ENCODE data around the gene AKR1B1.
"Not testable (repeated sequence)": the region's sequence is repeated elsewhere in the genome, so short reads cannot be mapped to it uniquely, and the experiment has no call there.

The AKR1B1 gene

DNA sequence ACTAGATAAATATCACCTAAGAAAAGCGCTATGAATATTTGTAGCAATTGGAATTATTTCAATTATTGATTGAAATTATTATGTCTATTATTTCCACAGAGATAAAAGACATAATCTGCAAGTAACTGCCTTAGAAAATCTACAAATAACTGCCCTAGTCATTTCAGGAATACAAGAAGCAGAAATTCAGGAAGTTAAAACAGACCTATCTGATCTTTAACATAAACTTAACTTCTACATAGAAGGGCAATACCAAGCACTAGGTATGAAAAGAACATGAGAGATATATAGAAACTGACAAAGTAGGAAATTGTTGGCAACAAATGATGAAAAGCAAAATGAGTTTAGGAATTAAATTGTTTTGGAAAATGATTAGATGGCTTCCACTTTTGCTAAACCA is 36.6 kb upstream of the AKR1B1 start:
- no peaks in the 10 kb centered on the region for H3K9me3 ChIP-seq (ENCODE audit: insufficient read depth, low read length)
- no peaks in the 10 kb centered on the region for H3K27me3 ChIP-seq (ENCODE audit: insufficient read depth, insufficient read length)
- H3K4me1 ChIP-seq (ENCODE audit: insufficient read depth, insufficient read length) = no peaks in the 10 kb centered on the region
- H3K4me3 ChIP-seq (ENCODE audit: insufficient read length, low read depth) = no peak overlapping the region
- DNase-seq (ENCODE audit: low read depth, low spot score) = no peak
- H3K36me3 ChIP-seq (ENCODE audit: insufficient read depth, insufficient read length, low read length) = no peaks in the 10 kb centered on the region
- TF ChIP-seq ZNF274 (IDR thresholded peaks at IDR 0.05; ENCODE audit: low read depth, low read length) (no peak), YY1 (IDR thresholded peaks at IDR 0.05; ENCODE audit: insufficient read depth, insufficient read length) (no peak), SUZ12 (IDR thresholded peaks at IDR 0.05; ENCODE audit: extremely low read depth, insufficient read depth, insufficient read length) (no peak)
- H3K9ac ChIP-seq (ENCODE audit: insufficient read length, low read depth) = no peak overlapping the region

GRCh38 chr7:134493091-134493490 is 34.2 kb upstream of the AKR1B1 start:
- TF ChIP-seq YY1 (IDR thresholded peaks at IDR 0.05; ENCODE audit: insufficient read depth, insufficient read length) = no peak
- TF ChIP-seq ZNF274 (IDR thresholded peaks at IDR 0.05; ENCODE audit: low read depth, low read length) = no peak
- no peak for TF ChIP-seq SUZ12 (IDR thresholded peaks at IDR 0.05; ENCODE audit: extremely low read depth, insufficient read depth, insufficient read length)
- no peak for DNase-seq (ENCODE audit: low read depth, low spot score)
- H3K27me3 ChIP-seq (ENCODE audit: insufficient read depth, insufficient read length) = no peaks in the 10 kb centered on the region
- no peaks in the 10 kb centered on the region for H3K36me3 ChIP-seq (ENCODE audit: insufficient read depth, insufficient read length, low read length)
- H3K9me3 ChIP-seq (ENCODE audit: insufficient read depth, low read length) = no peaks in the 10 kb centered on the region
- no peak overlapping the region for H3K4me3 ChIP-seq (ENCODE audit: insufficient read length, low read depth)
- H3K4me1 ChIP-seq (ENCODE audit: insufficient read depth, insufficient read length) = no peaks in the 10 kb centered on the region
- no peak overlapping the region for H3K9ac ChIP-seq (ENCODE audit: insufficient read length, low read depth)

DNA sequence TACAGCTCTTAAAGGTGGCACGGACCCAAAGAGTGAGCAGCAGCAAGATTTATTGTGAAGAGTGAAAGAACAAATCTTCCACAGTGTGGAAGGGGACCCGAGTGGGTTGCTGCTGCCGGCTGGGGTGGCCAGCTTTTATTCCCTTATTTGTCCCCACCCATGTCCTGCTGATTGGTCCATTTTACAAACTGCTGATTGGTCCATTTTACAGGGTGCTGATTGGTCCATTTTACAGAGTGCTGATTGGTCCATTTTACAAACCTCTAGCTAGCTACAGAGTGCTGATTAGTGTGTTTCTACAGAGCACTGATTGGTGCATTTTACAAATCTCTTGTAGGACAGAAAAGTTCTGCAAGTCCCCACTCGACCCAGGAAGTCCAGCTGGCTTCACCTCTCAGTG is 28.8 kb upstream of the AKR1B1 start:
- not testable (repeated sequence) for H3K9ac ChIP-seq (ENCODE audit: insufficient read length, low read depth); H3K4me1 ChIP-seq (ENCODE audit: insufficient read depth, insufficient read length); H3K9me3 ChIP-seq (ENCODE audit: insufficient read depth, low read length); H3K4me3 ChIP-seq (ENCODE audit: insufficient read length, low read depth); H3K36me3 ChIP-seq (ENCODE audit: insufficient read depth, insufficient read length, low read length); DNase-seq (ENCODE audit: low read depth, low spot score); H3K27me3 ChIP-seq (ENCODE audit: insufficient read depth, insufficient read length)

DNA sequence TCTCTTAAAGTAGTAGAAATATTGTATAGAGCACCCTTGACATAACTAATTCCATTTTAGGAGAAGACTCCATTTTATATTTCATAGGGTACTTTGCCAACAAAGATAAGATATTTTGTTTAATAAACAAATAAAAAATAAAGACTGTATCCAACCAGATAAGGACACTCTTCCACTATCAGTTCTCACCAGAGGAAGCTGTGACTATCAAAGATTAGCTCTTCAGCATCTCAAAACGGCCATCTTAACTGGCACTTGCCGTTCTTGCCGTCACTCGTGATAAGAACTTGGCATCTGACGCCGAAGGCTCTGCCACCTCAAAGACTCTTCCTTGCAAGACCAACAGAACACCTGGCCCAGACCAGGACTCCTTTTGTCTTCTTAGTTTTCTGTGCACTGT is 26.3 kb upstream of the AKR1B1 start:
- H3K4me3 ChIP-seq (ENCODE audit: insufficient read length, low read depth) = no peak overlapping the region
- no peak for DNase-seq (ENCODE audit: low read depth, low spot score)
- TF ChIP-seq YY1 (IDR thresholded peaks at IDR 0.05; ENCODE audit: insufficient read depth, insufficient read length) (no peak), SUZ12 (IDR thresholded peaks at IDR 0.05; ENCODE audit: extremely low read depth, insufficient read depth, insufficient read length) (no peak), ZNF274 (IDR thresholded peaks at IDR 0.05; ENCODE audit: low read depth, low read length) (no peak)

GRCh38 chr7:134483296-134483695 is 24.4 kb upstream of the AKR1B1 start:
- Histone ChIP-seq H3K9me3 (ENCODE audit: insufficient read depth, low read length) (peaks cover 10% of the 10 kb centered on the region; the same call in 1 of the 2 replicates), H3K9ac (ENCODE audit: insufficient read length, low read depth) (no peak overlapping the region), H3K4me3 (ENCODE audit: insufficient read length, low read depth) (no peak overlapping the region), H3K27me3 (ENCODE audit: insufficient read depth, insufficient read length) (no peaks in the 10 kb centered on the region), H3K4me1 (ENCODE audit: insufficient read depth, insufficient read length) (no peaks in the 10 kb centered on the region), H3K36me3 (ENCODE audit: insufficient read depth, insufficient read length, low read length) (no peaks in the 10 kb centered on the region)
- DNase-seq (ENCODE audit: low read depth, low spot score) = no peak
- TF ChIP-seq ZNF274 (IDR thresholded peaks at IDR 0.05; ENCODE audit: low read depth, low read length) (no peak), SUZ12 (IDR thresholded peaks at IDR 0.05; ENCODE audit: extremely low read depth, insufficient read depth, insufficient read length) (no peak), YY1 (IDR thresholded peaks at IDR 0.05; ENCODE audit: insufficient read depth, insufficient read length) (no peak)

More for the DNA sequence above, 26.3 kb upstream of the AKR1B1 start:
- H3K9me3 ChIP-seq (ENCODE audit: insufficient read depth, low read length) = peaks cover 10% of the 10 kb centered on the region; the same call in 1 of the 2 replicates
- H3K4me1 ChIP-seq (ENCODE audit: insufficient read depth, insufficient read length) = no peaks in the 10 kb centered on the region
- no peak overlapping the region for H3K9ac ChIP-seq (ENCODE audit: insufficient read length, low read depth)
- H3K27me3 ChIP-seq (ENCODE audit: insufficient read depth, insufficient read length) = no peaks in the 10 kb centered on the region
- H3K36me3 ChIP-seq (ENCODE audit: insufficient read depth, insufficient read length, low read length) = no peaks in the 10 kb centered on the region

DNA sequence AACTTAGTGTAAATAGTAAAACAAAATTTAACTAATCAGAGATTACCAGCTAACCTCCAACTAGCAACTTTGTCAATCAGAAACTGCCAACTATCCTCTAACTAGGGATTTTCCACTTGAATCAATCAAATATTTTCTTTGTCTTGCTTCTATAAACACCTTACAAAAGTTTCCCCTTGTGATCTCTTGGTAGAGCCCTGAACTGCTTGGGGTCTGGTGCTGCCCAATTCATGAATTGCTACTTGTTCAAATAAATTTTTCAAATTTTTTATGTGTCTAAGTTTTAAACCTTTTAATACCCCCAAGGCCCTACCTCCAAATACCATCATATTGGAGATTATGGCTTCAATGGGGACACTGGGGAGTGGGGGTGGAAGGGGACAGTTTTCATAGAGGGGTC is 24.0 kb upstream of the AKR1B1 start:
- no peaks in the 10 kb centered on the region for H3K27me3 ChIP-seq (ENCODE audit: insufficient read depth, insufficient read length)
- H3K4me1 ChIP-seq (ENCODE audit: insufficient read depth, insufficient read length) = no peaks in the 10 kb centered on the region
- H3K9ac ChIP-seq (ENCODE audit: insufficient read length, low read depth) = no peak overlapping the region
- H3K9me3 ChIP-seq (ENCODE audit: insufficient read depth, low read length) = peaks cover 10% of the 10 kb centered on the region; the same call in 1 of the 2 replicates
- no peaks in the 10 kb centered on the region for H3K36me3 ChIP-seq (ENCODE audit: insufficient read depth, insufficient read length, low read length)
- no peak overlapping the region for H3K4me3 ChIP-seq (ENCODE audit: insufficient read length, low read depth)
- no peak for DNase-seq (ENCODE audit: low read depth, low spot score)
- no peak for TF ChIP-seq SUZ12 (IDR thresholded peaks at IDR 0.05; ENCODE audit: extremely low read depth, insufficient read depth, insufficient read length)
- no peak for TF ChIP-seq YY1 (IDR thresholded peaks at IDR 0.05; ENCODE audit: insufficient read depth, insufficient read length)
- no peak for TF ChIP-seq ZNF274 (IDR thresholded peaks at IDR 0.05; ENCODE audit: low read depth, low read length)

DNA sequence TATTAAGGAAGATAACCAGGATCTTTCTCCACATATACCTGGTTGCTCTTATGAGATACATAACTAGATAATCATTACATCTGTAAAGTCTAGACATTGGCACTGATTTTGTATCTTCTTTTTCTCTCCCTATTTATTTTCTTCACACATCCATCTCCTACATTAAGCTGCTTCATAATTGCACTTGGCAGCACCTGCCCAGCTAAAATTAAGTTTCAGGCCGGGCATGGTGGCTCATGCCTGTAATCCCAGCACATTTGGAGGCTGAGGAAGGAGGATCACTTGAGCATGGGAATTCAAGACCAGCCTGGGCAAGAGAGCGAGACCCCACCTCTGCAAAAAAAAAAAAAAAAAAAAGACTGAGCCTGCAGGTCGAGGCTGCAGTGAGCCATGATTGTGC is 22.3 kb upstream of the AKR1B1 start:
- no peaks in the 10 kb centered on the region for H3K36me3 ChIP-seq (ENCODE audit: insufficient read depth, insufficient read length, low read length)
- no peak for DNase-seq (ENCODE audit: low read depth, low spot score)
- peaks cover 10% of the 10 kb centered on the region; the same call in 1 of the 2 replicates for H3K9me3 ChIP-seq (ENCODE audit: insufficient read depth, low read length)
- H3K4me1 ChIP-seq (ENCODE audit: insufficient read depth, insufficient read length) = no peaks in the 10 kb centered on the region
- TF ChIP-seq SUZ12 (IDR thresholded peaks at IDR 0.05; ENCODE audit: extremely low read depth, insufficient read depth, insufficient read length) (no peak), ZNF274 (IDR thresholded peaks at IDR 0.05; ENCODE audit: low read depth, low read length) (no peak), YY1 (IDR thresholded peaks at IDR 0.05; ENCODE audit: insufficient read depth, insufficient read length) (no peak)
- H3K4me3 ChIP-seq (ENCODE audit: insufficient read length, low read depth) = no peak overlapping the region
- no peaks in the 10 kb centered on the region for H3K27me3 ChIP-seq (ENCODE audit: insufficient read depth, insufficient read length)
- no peak overlapping the region for H3K9ac ChIP-seq (ENCODE audit: insufficient read length, low read depth)

- Histone ChIP-seq H3K36me3 (ENCODE audit: insufficient read depth, insufficient read length, low read length) (no peaks in the 10 kb centered on the region), H3K9ac (ENCODE audit: insufficient read length, low read depth) (no peak overlapping the region), H3K27me3 (ENCODE audit: insufficient read depth, insufficient read length) (no peaks in the 10 kb centered on the region), H3K4me3 (ENCODE audit: insufficient read length, low read depth) (no peak overlapping the region), H3K9me3 (ENCODE audit: insufficient read depth, low read length) (peaks cover 10% of the 10 kb centered on the region; the same call in 1 of the 2 replicates), H3K4me1 (ENCODE audit: insufficient read depth, insufficient read length) (no peaks in the 10 kb centered on the region)
- DNase-seq (ENCODE audit: low read depth, low spot score) = peak; percentile 71
- no peak for TF ChIP-seq ZNF274 (IDR thresholded peaks at IDR 0.05; ENCODE audit: low read depth, low read length)
- TF ChIP-seq SUZ12 (IDR thresholded peaks at IDR 0.05; ENCODE audit: extremely low read depth, insufficient read depth, insufficient read length) = no peak
- no peak for TF ChIP-seq YY1 (IDR thresholded peaks at IDR 0.05; ENCODE audit: insufficient read depth, insufficient read length)
These were observed 21.8 kb upstream of the AKR1B1 start for GRCh38 chr7:134480730-134481129.
